ENCODE data around the gene CD27. TPM values are rescaled to one million over a fixed set of nuclear protein-coding genes. Genes with fewer than 3 reads are reported as not detected.

CD27 gene
- total and polyA plus RNA-seq, 2 of the 8 experiments (the other 6 are each of a cell fraction or from before 2014, with no cell fraction given) = 0.28 to 0.39 TPM

DNA sequence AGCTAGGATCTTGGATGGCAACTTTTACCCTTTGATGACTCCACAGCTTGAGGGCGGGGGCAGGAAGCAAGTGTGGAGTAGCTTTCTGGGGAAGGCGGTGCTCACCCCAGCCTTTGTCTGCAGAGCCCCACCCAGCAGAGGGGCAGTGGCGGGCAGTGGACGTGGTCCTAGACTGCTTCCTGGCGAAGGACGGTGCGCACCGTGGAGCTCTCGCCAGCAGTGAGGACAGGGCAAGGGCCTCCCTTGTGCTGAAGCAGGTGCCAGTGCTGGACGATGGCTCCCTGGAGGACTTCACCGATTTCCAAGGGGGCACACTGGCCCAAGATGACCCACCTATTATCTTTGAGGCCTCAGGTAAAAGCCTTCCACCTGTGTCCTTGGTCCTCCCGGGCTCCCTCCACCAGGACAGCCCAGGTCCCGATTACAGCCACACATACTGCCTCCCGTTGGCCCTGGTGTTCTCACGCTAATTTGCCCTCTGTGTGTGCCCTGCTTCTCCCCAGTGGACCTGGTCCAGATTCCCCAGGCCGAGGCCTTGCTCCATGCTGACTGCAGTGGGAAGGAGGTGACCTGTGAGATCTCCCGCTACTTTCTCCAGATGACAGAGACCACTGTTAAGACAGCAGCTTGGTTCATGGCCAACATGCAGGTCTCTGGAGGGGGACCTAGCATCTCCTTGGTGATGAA is 8.3 kb downstream of the CD27 start (continued):
- no peak for TF ChIP-seq CHD7 (IDR thresholded peaks at IDR 0.05; ENCODE audit: insufficient replicate concordance, low read length)
- TF ChIP-seq SIX5 (IDR thresholded peaks at IDR 0.05; ENCODE audit: low read depth, low read length) = no peak
- TF ChIP-seq E2F6 (IDR thresholded peaks at IDR 0.05) = no peak
- TF ChIP-seq, protein P1, sequence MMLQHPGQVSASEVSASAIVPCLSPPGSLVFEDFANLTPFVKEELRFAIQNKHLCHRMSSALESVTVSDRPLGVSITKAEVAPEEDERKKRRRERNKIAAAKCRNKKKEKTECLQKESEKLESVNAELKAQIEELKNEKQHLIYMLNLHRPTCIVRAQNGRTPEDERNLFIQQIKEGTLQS (IDR thresholded peaks at IDR 0.05; ENCODE audit: insufficient read depth, low read depth, low read length) = no peak
- TF ChIP-seq RFX5 (IDR thresholded peaks at IDR 0.05; ENCODE audit: borderline replicate concordance, low read depth, low read length) = no peak
- no peak for TF ChIP-seq POU5F1 (IDR thresholded peaks at IDR 0.05; ENCODE audit: low read depth, low read length)
- no peak for TF ChIP-seq TEAD4 (IDR thresholded peaks at IDR 0.05; ENCODE audit: low read depth, low read length)
- no peak for TF ChIP-seq BACH1 (IDR thresholded peaks at IDR 0.05; ENCODE audit: low read length)
- no peak for TF ChIP-seq FOSL1 (IDR thresholded peaks at IDR 0.05; ENCODE audit: insufficient read depth, low read depth, low read length)
